OCI-LY1 (cell line): ENCODE measurements around the gene BACH2.

Source experiments
- H2AFZ ChIP-seq: fragments of 200-600 bp; sonication (generic), shearing (Covaris generic); 2 replicates; pipeline ENCODE4 v1.6.0; 2014; ENCODE audit warnings: antibody characterized with exemption, mild to moderate bottlenecking, low read length
- H3F3A ChIP-seq: fragments of 200-600 bp; sonication (generic), shearing (Covaris generic); 2 replicates; pipeline ENCODE4 v1.6.0; 2014; ENCODE audit warnings: mild to moderate bottlenecking, antibody characterized with exemption, low read length, moderate library complexity; ENCODE audit not compliant: insufficient read depth
- H3K27ac ChIP-seq: fragments of 200-600 bp; sonication (generic); 2 replicates; pipeline ENCODE4 v1.5.1; 2014; ENCODE audit warnings: low read length, mixed run types, mild to moderate bottlenecking, low read depth; ENCODE audit not compliant: poor library complexity, severe bottlenecking
- H3K27me3 ChIP-seq: fragments of 200-600 bp; sonication (generic); 2 replicates; pipeline ENCODE4 v1.6.0; 2014; ENCODE audit warnings: antibody characterized with exemption, mild to moderate bottlenecking, low read length, moderate library complexity; ENCODE audit not compliant: insufficient read depth
- H3K36me3 ChIP-seq: fragments of 200-600 bp; sonication (generic); 2 replicates; pipeline ENCODE4 v1.6.1; 2014; ENCODE audit warnings: mild to moderate bottlenecking, antibody characterized with exemption, low read length, moderate library complexity, mixed read lengths; ENCODE audit not compliant: insufficient read depth
- H3K4me1 ChIP-seq: fragments of 200-600 bp; sonication (generic); 2 replicates; pipeline ENCODE4 v1.5.1; 2014; ENCODE audit warnings: mild to moderate bottlenecking, low read length, moderate library complexity; ENCODE audit not compliant: insufficient read depth, severe bottlenecking
- H3K4me2 ChIP-seq: fragments of 200-600 bp; sonication (generic), shearing (Covaris generic); 2 replicates; pipeline ENCODE4 v1.6.1; 2014; ENCODE audit warnings: low read length
- H3K4me3 ChIP-seq: fragments of 200-600 bp; sonication (generic); 2 replicates; pipeline ENCODE4 v1.5.1; 2014; ENCODE audit warnings: low read length, low read depth, mild to moderate bottlenecking, mixed read lengths; ENCODE audit not compliant: poor library complexity, severe bottlenecking
- H3K79me2 ChIP-seq: fragments of 200-600 bp; shearing (Covaris generic); 2 replicates; pipeline ENCODE4 v1.6.1; 2016; ENCODE audit warnings: mixed run types, low read length, mixed read lengths; ENCODE audit not compliant: insufficient read depth
- H3K9ac ChIP-seq: fragments of 200-600 bp; sonication (generic), shearing (Covaris generic); 2 replicates; pipeline ENCODE4 v1.6.1; 2014; ENCODE audit warnings: mild to moderate bottlenecking, low read length, mixed read lengths
- H3K9me2 ChIP-seq: fragments of 200-600 bp; sonication (generic), shearing (Covaris generic); 2 replicates; pipeline ENCODE4 v1.6.1; 2014; ENCODE audit warnings: low read depth, mild to moderate bottlenecking, low read length, mixed read lengths
- H3K9me3 ChIP-seq: fragments of 200-600 bp; shearing (Covaris generic); 2 replicates; pipeline ENCODE4 v1.6.1; 2014; ENCODE audit warnings: low read length, mixed read lengths
- H4K20me1 ChIP-seq: fragments of 200-600 bp; sonication (generic), shearing (Covaris generic); 2 replicates; pipeline ENCODE4 v1.6.0; 2016; ENCODE audit warnings: mild to moderate bottlenecking, low read length; ENCODE audit not compliant: insufficient read depth
- CTCF ChIP-seq: fragments of 200-600 bp; sonication (generic), shearing (Covaris generic); IDR thresholded peaks from 2 replicates; pipeline ENCODE4 v1.5.1; 2017; ENCODE audit warnings: mild to moderate bottlenecking, antibody characterized with exemption, low read length, moderate library complexity, mixed read lengths
- EZH2 ChIP-seq: fragments of 200-600 bp; sonication (generic), shearing (Covaris generic); IDR thresholded peaks from 2 replicates; pipeline ENCODE4 v1.8.0; 2017; ENCODE audit warnings: borderline replicate concordance, mixed run types, mild to moderate bottlenecking, antibody characterized with exemption, low read length, moderate library complexity, mixed read lengths

BACH2 gene

GRCh38 chr6:89950446-89950845 lies 346.2 kb downstream of the BACH2 start:
- H4K20me1 ChIP-seq: no peaks in the 10 kb centered on the region
- no peaks in the 10 kb centered on the region for H3K9me2 ChIP-seq
- no peaks in the 10 kb centered on the region for H3F3A ChIP-seq
- no peaks in the 10 kb centered on the region for H3K4me1 ChIP-seq
- TF ChIP-seq EZH2 (no peak), CTCF (no peak)
- H3K4me3 ChIP-seq: no peak overlapping the region
- no peaks in the 10 kb centered on the region for H3K9me3 ChIP-seq
- no peak overlapping the region for H3K4me2 ChIP-seq
- no peak overlapping the region for H3K27ac ChIP-seq
- H3K9ac ChIP-seq: no peak overlapping the region
- H3K36me3 ChIP-seq: peaks cover 98% of the 10 kb centered on the region
- no peaks in the 10 kb centered on the region for H3K27me3 ChIP-seq
- H3K79me2 ChIP-seq: no peaks in the 10 kb centered on the region; the same call in 1 of the 2 replicates
- H2AFZ ChIP-seq: no peak overlapping the region

- TF ChIP-seq CTCF (no peak), EZH2 (no peak)
- no peaks in the 10 kb centered on the region for H3K27me3 ChIP-seq
- H3K4me2 ChIP-seq: no peak overlapping the region
- H3K27ac ChIP-seq: no peak overlapping the region
- no peaks in the 10 kb centered on the region for H3K4me1 ChIP-seq
- H3K9me3 ChIP-seq: peaks cover 4% of the 10 kb centered on the region; the same call in 1 of the 2 replicates
- no peaks in the 10 kb centered on the region for H3F3A ChIP-seq
- peaks cover 100% of the 10 kb centered on the region for H3K36me3 ChIP-seq
- H3K4me3 ChIP-seq: no peak overlapping the region
- no peak overlapping the region for H2AFZ ChIP-seq
- no peak overlapping the region for H3K9ac ChIP-seq
- no peaks in the 10 kb centered on the region for H4K20me1 ChIP-seq
- H3K79me2 ChIP-seq: no peaks in the 10 kb centered on the region; the same call in 1 of the 2 replicates
- H3K9me2 ChIP-seq: no peaks in the 10 kb centered on the region
Observed at GRCh38 chr6:89948876-89949275, 347.8 kb downstream of the BACH2 start.

GRCh38 chr6:89944826-89945407 lies 351.7 kb downstream of the BACH2 start:
- TF ChIP-seq CTCF: peak; percentile 50; the same call in 1 of the 2 replicates
- TF ChIP-seq EZH2: no peak
- H3K36me3 ChIP-seq: peaks cover 98% of the 10 kb centered on the region
- no peaks in the 10 kb centered on the region for H3K27me3 ChIP-seq
- H2AFZ ChIP-seq: no peak overlapping the region
- H3K9me2 ChIP-seq: no peaks in the 10 kb centered on the region
- no peak overlapping the region for H3K27ac ChIP-seq
- peaks cover 4% of the 10 kb centered on the region; the same call in 1 of the 2 replicates for H3K9me3 ChIP-seq
- no peak overlapping the region for H3K9ac ChIP-seq
- no peaks in the 10 kb centered on the region for H3K4me1 ChIP-seq
- no peaks in the 10 kb centered on the region for H3F3A ChIP-seq
- no peak overlapping the region for H3K4me3 ChIP-seq
- no peaks in the 10 kb centered on the region for H4K20me1 ChIP-seq
- no peaks in the 10 kb centered on the region; the same call in 1 of the 2 replicates for H3K79me2 ChIP-seq
- no peak overlapping the region for H3K4me2 ChIP-seq
